IPS-20b (cell line): ENCODE measurements around the gene SYNE1.
"Not testable (repeated sequence)": the region's sequence is repeated elsewhere in the genome, so short reads cannot be mapped to it uniquely, and the experiment has no call there.

Experiments
- H3K27ac ChIP-seq: one replicate; pipeline ENCODE4 v1.5.1; 2013; ENCODE audit warnings: low read length
- H3K27me3 ChIP-seq: 2 replicates; pipeline ENCODE4 v1.6.1; 2013; ENCODE audit warnings: mild to moderate bottlenecking, low read length, inconsistent platforms; ENCODE audit not compliant: insufficient read depth
- H3K36me3 ChIP-seq: 2 replicates; pipeline ENCODE4 v1.6.1; 2013; ENCODE audit warnings: low read depth, mild to moderate bottlenecking, inconsistent platforms, low read length, moderate library complexity; ENCODE audit not compliant: insufficient read depth
- H3K4me1 ChIP-seq: 2 replicates; pipeline ENCODE4 v1.6.1; 2013; ENCODE audit warnings: mild to moderate bottlenecking, control low read depth, inconsistent platforms, low read length, moderate library complexity; ENCODE audit not compliant: insufficient read depth
- H3K4me3 ChIP-seq: 2 replicates; pipeline ENCODE4 v1.5.1; 2013; ENCODE audit warnings: mild to moderate bottlenecking, low read length, inconsistent platforms
- H3K9ac ChIP-seq: 2 replicates; pipeline ENCODE4 v1.6.1; 2013; ENCODE audit warnings: low read depth, mild to moderate bottlenecking, inconsistent platforms, low read length, moderate library complexity
- H3K9me3 ChIP-seq: 2 replicates; pipeline ENCODE4 v1.6.1; 2013; ENCODE audit warnings: mild to moderate bottlenecking, low read depth, low read length, inconsistent platforms; ENCODE audit not compliant: insufficient read depth

SYNE1 gene

DNA sequence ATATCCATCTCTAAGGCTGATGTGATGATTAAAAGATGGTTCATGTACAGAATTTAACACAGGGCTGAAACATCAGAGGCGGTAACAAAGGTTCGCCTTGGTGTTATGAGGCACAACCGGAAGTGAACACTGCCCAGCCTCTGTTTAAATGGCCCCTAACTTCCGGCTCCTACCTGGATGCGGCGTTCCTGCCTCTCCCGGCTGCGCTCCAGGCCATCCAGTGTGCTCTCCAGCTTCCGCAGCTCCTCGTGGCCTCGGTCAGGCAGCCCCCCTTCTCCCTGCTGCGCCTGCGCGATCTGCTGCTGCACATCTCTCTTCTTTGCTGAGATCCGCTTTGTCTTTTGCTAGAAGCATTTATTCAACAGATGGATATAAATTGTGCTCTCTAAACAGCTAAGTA is 195.3 kb downstream of the SYNE1 start:
- no peaks in the 10 kb centered on the region for H3K36me3 ChIP-seq
- H3K9ac ChIP-seq, result no peak overlapping the region
- H3K9me3 ChIP-seq, result no peaks in the 10 kb centered on the region
- H3K4me1 ChIP-seq, result no peaks in the 10 kb centered on the region; the same call in 1 of the 2 replicates
- no peaks in the 10 kb centered on the region for H3K27me3 ChIP-seq
- H3K4me3 ChIP-seq, result no peak overlapping the region
- H3K27ac ChIP-seq, result no peak overlapping the region

DNA sequence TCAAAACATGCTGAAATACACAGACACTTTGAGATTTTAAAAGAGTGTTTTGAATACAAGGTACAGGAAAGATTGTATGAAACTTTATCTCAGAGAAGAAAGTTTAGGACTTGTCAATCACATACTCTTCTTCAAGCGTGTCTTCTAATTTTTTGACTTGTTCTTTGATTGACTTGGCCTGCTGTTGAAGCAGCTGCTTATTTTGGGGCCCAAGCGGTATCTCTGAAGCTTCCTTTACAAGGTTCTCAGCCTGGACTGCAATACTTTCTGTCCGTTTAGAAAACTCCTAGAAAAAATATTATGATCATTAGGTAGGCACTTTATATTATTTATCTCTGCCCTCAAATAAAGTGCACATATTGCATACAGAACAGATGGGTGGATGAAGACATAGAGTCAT is 201.3 kb downstream of the SYNE1 start:
- no peak overlapping the region for H3K9ac ChIP-seq
- H3K4me1 ChIP-seq, result no peaks in the 10 kb centered on the region
- no peaks in the 10 kb centered on the region for H3K9me3 ChIP-seq

DNA sequence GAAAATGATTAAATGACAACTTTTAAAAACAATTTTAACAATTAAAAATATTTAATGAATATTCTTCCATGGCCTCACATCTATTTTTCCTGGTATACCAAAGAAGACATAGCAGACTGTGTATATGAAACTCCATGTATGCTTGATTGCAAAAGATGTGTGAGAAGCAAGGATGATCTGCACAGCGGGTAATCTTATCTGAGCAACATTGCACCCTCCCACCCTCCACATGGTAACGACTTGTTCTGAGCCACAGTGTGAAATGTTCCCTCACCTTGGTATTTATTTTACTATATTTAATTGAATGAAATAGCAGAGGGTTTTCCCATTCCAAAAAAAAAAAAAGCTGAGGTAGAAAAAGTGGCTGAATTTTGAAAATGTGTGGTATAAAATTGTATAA is 204.4 kb downstream of the SYNE1 start:
- Histone ChIP-seq H3K27ac (no peak overlapping the region), H3K36me3 (no peaks in the 10 kb centered on the region), H3K4me3 (no peak overlapping the region), H3K27me3 (no peaks in the 10 kb centered on the region), H3K9me3 (no peaks in the 10 kb centered on the region), H3K4me1 (no peaks in the 10 kb centered on the region), H3K9ac (no peak overlapping the region)

More for the DNA sequence above, 201.3 kb downstream of the SYNE1 start:
- H3K4me3 ChIP-seq, result no peak overlapping the region
- no peaks in the 10 kb centered on the region for H3K27me3 ChIP-seq
- H3K27ac ChIP-seq, result no peak overlapping the region
- H3K36me3 ChIP-seq, result no peaks in the 10 kb centered on the region

DNA sequence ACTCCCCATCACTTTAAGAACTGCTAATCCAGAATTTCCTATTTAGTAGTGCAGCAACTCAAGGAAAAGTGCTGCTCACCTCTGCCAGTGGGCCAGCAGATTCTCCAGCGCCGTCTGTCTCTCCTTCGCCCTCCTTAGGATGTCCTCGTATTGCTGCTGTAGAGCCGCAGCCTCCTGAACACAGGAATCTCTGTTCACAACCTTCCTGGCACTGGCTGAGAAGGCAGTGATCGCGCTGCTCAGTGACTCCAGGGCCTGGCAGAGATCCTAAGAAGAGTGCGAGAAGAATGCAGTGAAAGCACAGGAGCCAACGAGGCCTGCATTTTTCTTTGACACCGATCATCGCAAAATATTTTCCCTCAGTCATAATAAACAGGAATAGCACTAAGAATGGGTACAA is 209.0 kb downstream of the SYNE1 start:
- Histone ChIP-seq H3K27me3 (no peaks in the 10 kb centered on the region), H3K27ac (no peak overlapping the region)

DNA sequence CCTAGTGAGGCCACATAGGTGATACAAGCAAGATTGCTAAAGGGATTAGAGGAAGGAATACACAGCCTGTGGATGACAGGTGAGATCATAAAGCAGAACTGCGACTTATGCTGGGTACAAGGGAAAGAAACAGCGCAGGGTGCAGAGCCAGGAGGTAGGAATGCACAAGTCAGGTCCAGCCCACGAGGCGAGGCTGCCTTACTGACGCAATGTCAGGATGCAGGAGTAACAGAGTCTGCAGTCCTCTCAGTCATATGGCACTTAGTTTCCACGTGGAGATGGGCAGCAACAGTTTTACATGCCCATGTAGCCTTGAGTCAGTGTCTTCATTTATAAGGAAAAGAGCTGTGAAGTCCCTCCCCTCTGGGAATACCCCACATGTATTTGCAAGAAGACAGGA is 210.9 kb downstream of the SYNE1 start:
- H3K9me3 ChIP-seq, result no peaks in the 10 kb centered on the region
- H3K27me3 ChIP-seq, result no peaks in the 10 kb centered on the region
- H3K36me3 ChIP-seq, result no peaks in the 10 kb centered on the region
- H3K27ac ChIP-seq, result no peak overlapping the region
- H3K4me3 ChIP-seq, result no peak overlapping the region
- no peak overlapping the region for H3K9ac ChIP-seq
- no peaks in the 10 kb centered on the region for H3K4me1 ChIP-seq

More for the DNA sequence above, 209.0 kb downstream of the SYNE1 start:
- H3K9me3 ChIP-seq, result no peaks in the 10 kb centered on the region
- no peaks in the 10 kb centered on the region for H3K36me3 ChIP-seq
- H3K4me3 ChIP-seq, result no peak overlapping the region
- no peak overlapping the region for H3K9ac ChIP-seq
- H3K4me1 ChIP-seq, result no peaks in the 10 kb centered on the region

DNA sequence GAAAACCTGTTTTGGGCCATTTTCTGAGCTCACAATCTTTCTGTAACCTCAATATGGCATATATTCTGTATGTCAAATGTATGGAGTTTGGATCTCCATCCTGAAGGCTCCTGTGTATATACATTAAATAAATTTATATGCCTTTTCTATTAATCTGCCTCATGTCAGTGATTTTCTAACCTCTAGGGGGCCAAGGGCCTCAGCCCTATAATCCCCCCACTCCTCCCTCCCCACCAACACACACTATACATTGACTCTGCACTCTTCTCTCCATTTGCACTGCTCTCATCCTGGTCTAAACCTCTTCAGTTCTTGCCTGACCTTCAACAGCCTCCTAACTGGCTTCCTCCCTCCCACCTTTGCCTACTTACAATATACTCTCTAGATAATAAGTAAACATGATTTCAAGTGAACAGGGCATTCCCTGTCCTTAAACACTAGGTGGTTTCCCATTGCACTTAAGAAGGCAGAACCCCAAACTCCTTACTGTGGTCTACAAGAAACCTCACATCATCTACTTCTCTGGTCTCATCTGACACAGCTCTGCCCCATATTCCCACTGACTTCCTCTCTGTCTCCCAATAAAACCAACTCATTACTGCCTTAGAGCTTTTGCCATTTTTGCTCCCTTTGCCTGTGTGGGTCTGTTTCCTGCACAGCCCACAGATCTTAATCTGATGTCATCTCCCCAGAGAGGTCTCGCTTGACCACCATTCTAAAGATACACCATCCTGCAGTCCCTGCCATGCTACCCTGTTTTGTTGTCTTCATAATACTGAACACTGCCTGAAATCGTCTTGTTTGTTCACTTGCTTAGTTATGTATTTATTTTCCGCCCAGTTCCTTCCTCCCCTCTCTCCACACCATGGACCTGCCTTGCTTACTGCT is 213.7 kb downstream of the SYNE1 start:
- Histone ChIP-seq H3K9ac (no peak overlapping the region), H3K27ac (no peak overlapping the region), H3K36me3 (no peaks in the 10 kb centered on the region), H3K9me3 (peaks cover 11% of the 10 kb centered on the region), H3K27me3 (no peaks in the 10 kb centered on the region), H3K4me1 (no peaks in the 10 kb centered on the region), H3K4me3 (no peak overlapping the region)

DNA sequence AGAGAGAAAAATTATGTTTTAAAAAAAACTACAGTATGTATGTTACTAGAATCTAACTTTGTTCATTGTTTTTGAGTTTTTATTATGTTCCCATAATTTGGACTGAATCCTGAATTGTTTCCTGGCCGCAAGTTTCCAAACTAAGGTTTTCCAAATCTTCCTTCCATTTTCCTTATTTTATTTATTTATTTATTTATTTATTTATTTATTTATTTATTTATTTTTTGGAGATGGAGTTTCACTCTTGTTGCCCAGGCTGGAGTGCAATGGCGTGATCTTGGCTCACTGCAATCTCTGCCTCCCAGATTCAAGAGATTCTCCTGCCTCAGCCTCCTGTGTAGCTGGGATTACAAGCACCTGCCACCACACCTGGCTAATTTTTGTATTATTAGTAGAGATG is 215.7 kb downstream of the SYNE1 start:
- H3K4me3 ChIP-seq, H3K36me3 ChIP-seq, H3K27me3 ChIP-seq, H3K27ac ChIP-seq, H3K4me1 ChIP-seq, H3K9ac ChIP-seq: not testable (repeated sequence)
- H3K9me3 ChIP-seq, result peaks cover 11% of the 10 kb centered on the region

DNA sequence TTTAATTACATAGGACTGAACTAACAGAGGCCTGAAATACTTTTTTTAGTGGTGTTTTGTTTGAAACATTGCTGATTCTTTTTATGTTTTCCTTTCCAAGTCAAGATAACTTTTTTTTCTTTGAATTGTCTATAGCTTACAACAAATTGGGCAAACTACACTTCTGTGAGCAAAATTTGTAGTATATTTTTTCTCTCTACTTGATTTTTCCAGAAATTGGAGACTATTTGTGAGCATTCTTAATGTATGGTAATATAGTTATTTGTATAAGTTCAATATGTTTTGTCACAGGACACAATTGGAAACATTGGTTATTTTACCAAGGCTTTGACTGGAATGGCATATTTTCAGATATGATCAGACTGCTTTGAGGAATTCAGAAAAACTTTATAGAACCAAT is 216.5 kb downstream of the SYNE1 start:
- no peaks in the 10 kb centered on the region for H3K27me3 ChIP-seq
- no peak overlapping the region for H3K27ac ChIP-seq
- peaks cover 11% of the 10 kb centered on the region for H3K9me3 ChIP-seq
- no peaks in the 10 kb centered on the region for H3K36me3 ChIP-seq
- H3K4me1 ChIP-seq, result no peaks in the 10 kb centered on the region
- H3K9ac ChIP-seq, result no peak overlapping the region
- no peak overlapping the region for H3K4me3 ChIP-seq

DNA sequence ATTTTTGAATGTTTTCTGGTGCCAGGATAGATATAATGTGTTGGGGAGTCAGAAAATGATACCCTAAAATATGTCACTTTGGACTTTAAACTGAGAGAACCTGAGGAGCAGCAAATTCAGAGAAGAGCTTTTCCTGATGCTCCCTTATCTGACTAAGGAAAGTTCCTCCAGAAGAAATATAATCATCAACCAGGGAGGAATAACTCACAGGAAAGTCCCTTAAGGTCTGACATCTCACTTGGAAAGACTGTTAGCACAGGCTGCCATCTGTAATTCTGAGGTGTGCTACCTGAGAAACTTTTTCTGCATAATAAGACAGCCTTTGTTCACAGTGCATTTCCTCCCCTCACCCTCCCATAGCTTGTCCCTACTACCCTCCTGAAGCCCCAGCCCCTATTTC is 218.6 kb downstream of the SYNE1 start:
- Histone ChIP-seq H3K9me3 (peaks cover 11% of the 10 kb centered on the region), H3K4me3 (no peak overlapping the region), H3K36me3 (no peaks in the 10 kb centered on the region), H3K4me1 (no peaks in the 10 kb centered on the region), H3K9ac (no peak overlapping the region), H3K27me3 (no peaks in the 10 kb centered on the region), H3K27ac (no peak overlapping the region)

DNA sequence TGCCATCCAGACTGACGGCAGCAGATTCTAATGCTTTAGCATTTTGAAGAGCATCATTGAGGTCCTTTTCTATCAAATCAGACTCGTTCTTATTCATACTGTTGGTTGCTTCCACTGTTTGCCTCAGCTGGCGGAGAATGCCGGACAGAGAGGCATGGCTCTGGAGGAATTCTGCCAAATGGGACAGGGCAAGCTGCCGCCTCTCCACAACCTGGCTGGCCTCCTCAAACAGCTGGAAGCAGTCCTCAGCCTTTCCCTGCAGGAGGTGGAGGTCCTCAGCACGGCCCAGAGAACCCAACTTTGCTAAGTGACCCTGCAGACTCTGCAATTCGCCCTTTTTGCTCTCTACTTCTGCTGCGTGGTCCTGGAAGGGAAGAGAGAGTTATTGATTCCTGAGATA is 220.5 kb downstream of the SYNE1 start:
- Histone ChIP-seq H3K4me1 (no peaks in the 10 kb centered on the region), H3K9me3 (peaks cover 11% of the 10 kb centered on the region), H3K9ac (no peak overlapping the region), H3K36me3 (no peaks in the 10 kb centered on the region), H3K27me3 (no peaks in the 10 kb centered on the region), H3K27ac (no peak overlapping the region), H3K4me3 (no peak overlapping the region)

DNA sequence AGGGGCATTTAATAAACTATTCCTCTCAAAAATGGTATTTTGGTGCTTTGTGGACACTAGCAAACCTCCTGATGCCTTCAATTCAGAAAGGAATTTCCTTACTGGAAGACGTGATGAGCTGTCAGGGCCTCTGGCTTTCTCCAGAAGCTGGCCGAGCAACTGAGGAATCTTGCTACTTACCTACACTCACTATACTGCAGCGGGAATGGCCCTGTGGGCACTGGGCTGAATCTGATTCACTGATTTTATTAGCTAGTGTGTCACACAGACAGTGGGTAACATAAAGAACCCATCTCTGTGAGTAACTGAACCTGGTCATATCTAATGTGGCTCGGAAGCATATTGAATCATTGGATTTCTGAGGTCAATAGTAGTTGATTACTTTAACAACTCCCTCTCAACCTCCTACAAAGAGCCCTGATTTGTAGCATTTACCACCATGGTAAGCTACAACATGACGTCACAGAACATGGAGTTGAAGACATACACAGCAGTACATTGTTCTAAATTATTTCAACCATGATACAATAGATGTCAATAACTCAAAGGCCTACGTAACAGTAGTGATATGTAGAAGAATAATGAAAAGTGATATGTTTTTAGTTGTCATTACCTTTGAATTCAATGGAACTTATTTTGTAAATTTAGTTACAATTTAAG is 232.1 kb downstream of the SYNE1 start:
- Histone ChIP-seq H3K27me3 (no peaks in the 10 kb centered on the region), H3K9ac (no peak overlapping the region), H3K27ac (no peak overlapping the region), H3K4me3 (no peak overlapping the region), H3K9me3 (no peaks in the 10 kb centered on the region), H3K4me1 (peaks cover 6% of the 10 kb centered on the region; the same call in 1 of the 2 replicates), H3K36me3 (no peaks in the 10 kb centered on the region)
